ENCODE data around the gene IPO5.
"Not testable (repeated sequence)": the region's sequence is repeated elsewhere in the genome, so short reads cannot be mapped to it uniquely, and the experiment has no call there.

Gene IPO5

GRCh38 chr13:97951376-97951775 is 2.1 kb upstream of the IPO5 start:
- DNase-seq: no peak

GRCh38 chr13:97952831-97953230 is 644 bp upstream of the IPO5 start:
- DNase-seq: not testable (repeated sequence)

GRCh38 chr13:97961340-97961739 is 7.9 kb downstream of the IPO5 start:
- DNase-seq: no peak

GRCh38 chr13:97962887-97963286 is 9.4 kb downstream of the IPO5 start:
- DNase-seq: no peak

- no peak for DNase-seq
These were observed 13.8 kb downstream of the IPO5 start for GRCh38 chr13:97967226-97967625.

- DNase-seq: no peak
These were observed 14.5 kb downstream of the IPO5 start for GRCh38 chr13:97967948-97968347.

- no peak for DNase-seq
These were observed 18.0 kb downstream of the IPO5 start for GRCh38 chr13:97971519-97971918.

GRCh38 chr13:97974773-97975172 is 21.3 kb downstream of the IPO5 start:
- no peak for DNase-seq

GRCh38 chr13:97975280-97975847 is 21.9 kb downstream of the IPO5 start:
- DNase-seq: no peak

- DNase-seq: peak; percentile 71
These were observed 22.6 kb downstream of the IPO5 start for GRCh38 chr13:97975848-97976609.

- DNase-seq: no peak
These were observed 23.4 kb downstream of the IPO5 start for GRCh38 chr13:97976610-97977521.

GRCh38 chr13:97977982-97978381 is 24.5 kb downstream of the IPO5 start:
- no peak for DNase-seq

GRCh38 chr13:97978651-97979050 is 25.2 kb downstream of the IPO5 start:
- no peak for DNase-seq

- DNase-seq: no peak
These were observed 25.6 kb downstream of the IPO5 start for GRCh38 chr13:97979051-97979450.

- no peak for DNase-seq
These were observed 26.1 kb downstream of the IPO5 start for GRCh38 chr13:97979556-97979955.

GRCh38 chr13:97982286-97982685 is 28.8 kb downstream of the IPO5 start:
- no peak for DNase-seq

- DNase-seq: no peak
These were observed 33.4 kb downstream of the IPO5 start for GRCh38 chr13:97986835-97987234.

- DNase-seq: no peak
These were observed 46.2 kb downstream of the IPO5 start for GRCh38 chr13:97999653-98000052.

GRCh38 chr13:98004107-98004506 is 50.6 kb downstream of the IPO5 start:
- DNase-seq: no peak

- not testable (repeated sequence) for DNase-seq
These were observed 51.5 kb downstream of the IPO5 start for GRCh38 chr13:98004997-98005396.

GRCh38 chr13:98007001-98007400 is 53.5 kb downstream of the IPO5 start:
- DNase-seq: no peak

GRCh38 chr13:98013241-98013640 is 59.8 kb downstream of the IPO5 start:
- no peak for DNase-seq

- DNase-seq: no peak
These were observed 61.3 kb downstream of the IPO5 start for GRCh38 chr13:98014766-98015165.

GRCh38 chr13:98018293-98018692 is 64.8 kb downstream of the IPO5 start:
- DNase-seq: no peak

Data from NCI-H187 treated with DMSO at 0.1 percent for 48 hours (cell line).